ENCODE measurements around the gene LMTK2. TPM values are rescaled to one million over a fixed set of nuclear protein-coding genes. Genes with fewer than 3 reads are reported as not detected.

The LMTK2 gene
- total RNA-seq, 1 donor, result 26.4 TPM

DNA sequence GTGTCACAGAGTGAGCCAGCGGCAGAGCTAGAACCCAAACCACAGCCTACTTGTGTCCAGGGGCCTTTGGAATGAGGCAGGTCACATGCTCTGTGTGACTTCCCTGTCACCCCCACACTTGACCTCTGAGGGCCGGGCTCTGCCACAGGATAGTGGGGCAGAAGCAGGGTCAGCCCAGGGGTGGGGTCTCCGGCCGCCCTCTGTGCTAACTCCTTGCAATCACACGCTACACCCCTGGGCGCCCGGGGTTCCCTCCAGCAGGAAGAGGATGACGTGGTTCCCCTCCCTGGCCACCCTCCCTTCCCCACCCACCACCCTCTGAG lies 125.6 kb downstream of the LMTK2 start:
- H3K27me3 ChIP-seq (ENCODE audit: insufficient read depth, low read length), result no peaks in the 10 kb centered on the region
- H3K9me3 ChIP-seq (ENCODE audit: low read depth, low read length), result no peaks in the 10 kb centered on the region
- no peak overlapping the region for H3K4me3 ChIP-seq (ENCODE audit: low read length)
- no peaks in the 10 kb centered on the region for H3K4me1 ChIP-seq (ENCODE audit: insufficient read depth, low read length)

DNA sequence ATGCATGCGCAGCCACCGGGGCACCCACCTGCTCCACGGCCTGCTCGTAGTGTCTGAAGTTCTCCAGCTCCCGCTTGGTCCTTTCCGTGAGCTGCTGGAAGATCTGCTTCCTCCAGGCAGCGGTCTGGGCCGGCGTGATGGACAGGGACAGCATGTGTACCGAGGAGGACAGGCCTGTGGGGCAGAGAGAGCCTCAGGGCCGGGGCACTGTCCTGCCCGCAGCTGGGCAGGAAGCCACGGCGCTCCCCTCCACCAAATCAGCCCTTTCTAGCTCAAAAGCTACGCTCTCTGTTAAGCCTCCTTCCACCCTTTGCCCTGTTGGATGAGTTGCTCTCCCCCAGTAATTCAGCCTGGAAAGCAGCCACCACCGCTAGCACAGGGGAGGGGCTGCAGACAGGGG lies 126.1 kb downstream of the LMTK2 start:
- Histone ChIP-seq H3K4me1 (ENCODE audit: insufficient read depth, low read length) (no peaks in the 10 kb centered on the region), H3K9me3 (ENCODE audit: low read depth, low read length) (no peaks in the 10 kb centered on the region), H3K27me3 (ENCODE audit: insufficient read depth, low read length) (no peaks in the 10 kb centered on the region), H3K4me3 (ENCODE audit: low read length) (no peak overlapping the region)

DNA sequence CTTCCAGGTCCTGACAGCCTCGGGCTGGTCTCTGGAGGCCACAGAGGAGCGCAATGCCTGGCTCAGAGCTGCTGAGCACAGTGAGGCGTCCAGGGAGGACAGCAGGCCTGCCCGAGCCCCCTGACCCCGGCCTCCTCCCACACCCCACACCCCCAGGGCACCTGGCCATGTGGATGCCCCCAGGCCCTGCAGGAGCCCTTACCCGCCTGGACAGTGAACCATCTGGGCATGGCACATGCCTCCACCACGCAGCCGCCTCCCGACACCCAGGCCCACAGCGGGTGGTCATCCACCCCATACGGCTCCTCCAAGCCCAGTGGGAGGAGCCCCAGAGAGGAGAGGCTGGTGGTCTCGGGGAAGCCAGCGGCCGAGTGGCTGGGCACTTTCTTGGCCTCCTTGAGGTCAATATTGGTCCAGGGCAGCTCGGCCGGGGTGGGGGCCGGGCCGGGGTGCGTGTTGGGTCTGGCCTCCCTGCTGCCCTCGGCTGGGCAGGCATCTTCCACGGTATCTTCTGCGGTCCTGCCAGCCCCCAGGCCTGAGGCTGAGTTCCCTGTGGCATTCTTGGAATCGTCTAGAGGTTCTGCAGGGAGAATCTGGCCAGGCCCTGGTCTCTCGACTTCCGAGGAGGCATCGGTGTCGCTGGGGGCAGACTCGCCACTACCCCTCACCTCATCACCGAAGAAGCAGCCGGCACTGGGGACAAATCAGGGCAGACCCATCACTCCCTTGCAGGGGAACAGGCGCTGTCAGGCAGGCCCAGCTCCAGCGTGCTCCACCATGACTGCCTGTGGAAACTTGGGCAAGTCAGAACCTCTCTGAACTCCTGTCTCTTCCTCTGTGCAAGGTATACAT lies 126.8 kb downstream of the LMTK2 start:
- H3K4me1 ChIP-seq (ENCODE audit: insufficient read depth, low read length), result no peaks in the 10 kb centered on the region
- no peak overlapping the region for H3K4me3 ChIP-seq (ENCODE audit: low read length)
- no peaks in the 10 kb centered on the region for H3K9me3 ChIP-seq (ENCODE audit: low read depth, low read length)
- H3K27me3 ChIP-seq (ENCODE audit: insufficient read depth, low read length), result no peaks in the 10 kb centered on the region

DNA sequence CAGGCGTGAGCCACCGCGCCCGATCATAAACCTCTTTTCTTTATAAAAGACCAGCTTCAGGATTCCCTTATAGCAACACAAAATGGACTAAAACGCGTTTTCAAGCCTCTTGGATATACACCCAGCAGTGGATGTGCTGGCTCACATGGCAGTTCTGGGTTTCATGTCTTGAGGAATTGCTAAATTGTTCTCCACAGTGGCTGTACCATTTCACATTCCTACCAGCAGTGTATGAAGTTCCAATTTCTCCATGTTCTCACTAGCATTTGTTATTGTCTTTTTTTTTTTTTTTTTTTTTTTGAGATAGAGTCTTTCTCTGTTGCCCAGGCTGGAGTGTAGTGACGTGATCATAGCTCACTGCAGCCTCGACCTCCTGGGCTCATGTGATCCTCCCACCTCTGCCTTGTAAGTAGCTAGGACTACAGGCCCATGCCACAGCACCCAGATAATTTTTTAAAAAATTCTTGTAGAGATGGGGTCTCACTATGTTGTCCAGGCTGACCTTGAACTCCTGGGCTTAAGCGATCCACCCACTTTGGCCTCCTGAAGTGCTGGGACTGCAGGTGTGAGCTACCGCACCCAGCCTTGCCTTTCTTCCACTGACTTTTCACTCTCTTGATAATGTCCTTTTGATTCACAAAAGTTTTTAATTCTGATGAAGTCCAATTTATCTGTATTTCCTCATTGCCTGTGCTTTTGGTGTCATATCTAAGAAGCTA lies 127.9 kb downstream of the LMTK2 start:
- Histone ChIP-seq H3K4me1 (ENCODE audit: insufficient read depth, low read length) (no peaks in the 10 kb centered on the region), H3K27me3 (ENCODE audit: insufficient read depth, low read length) (no peaks in the 10 kb centered on the region), H3K4me3 (ENCODE audit: low read length) (no peak overlapping the region), H3K9me3 (ENCODE audit: low read depth, low read length) (no peaks in the 10 kb centered on the region)

DNA sequence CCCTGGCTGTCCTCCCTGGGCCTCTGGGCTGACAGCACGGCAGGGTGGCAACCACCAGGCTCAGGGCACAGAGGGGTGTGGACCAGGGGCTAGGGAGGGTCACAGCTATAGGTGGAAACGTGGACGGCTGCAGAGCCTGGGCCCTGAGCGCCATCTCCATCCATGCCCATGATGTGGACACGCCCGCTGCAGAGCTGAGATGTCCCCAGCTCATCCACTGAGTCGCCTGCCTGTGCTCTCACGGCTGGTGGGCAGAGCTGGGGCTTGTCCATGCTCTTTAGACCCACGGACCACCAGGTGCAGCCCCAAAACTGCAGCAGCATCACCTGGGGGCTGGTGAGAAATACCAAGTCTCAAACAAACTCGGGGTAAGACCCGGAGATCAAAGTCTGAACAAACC lies 129.2 kb downstream of the LMTK2 start:
- Histone ChIP-seq H3K9me3 (ENCODE audit: low read depth, low read length) (no peaks in the 10 kb centered on the region), H3K4me1 (ENCODE audit: insufficient read depth, low read length) (no peaks in the 10 kb centered on the region), H3K27me3 (ENCODE audit: insufficient read depth, low read length) (no peaks in the 10 kb centered on the region), H3K4me3 (ENCODE audit: low read length) (no peak overlapping the region)

DNA sequence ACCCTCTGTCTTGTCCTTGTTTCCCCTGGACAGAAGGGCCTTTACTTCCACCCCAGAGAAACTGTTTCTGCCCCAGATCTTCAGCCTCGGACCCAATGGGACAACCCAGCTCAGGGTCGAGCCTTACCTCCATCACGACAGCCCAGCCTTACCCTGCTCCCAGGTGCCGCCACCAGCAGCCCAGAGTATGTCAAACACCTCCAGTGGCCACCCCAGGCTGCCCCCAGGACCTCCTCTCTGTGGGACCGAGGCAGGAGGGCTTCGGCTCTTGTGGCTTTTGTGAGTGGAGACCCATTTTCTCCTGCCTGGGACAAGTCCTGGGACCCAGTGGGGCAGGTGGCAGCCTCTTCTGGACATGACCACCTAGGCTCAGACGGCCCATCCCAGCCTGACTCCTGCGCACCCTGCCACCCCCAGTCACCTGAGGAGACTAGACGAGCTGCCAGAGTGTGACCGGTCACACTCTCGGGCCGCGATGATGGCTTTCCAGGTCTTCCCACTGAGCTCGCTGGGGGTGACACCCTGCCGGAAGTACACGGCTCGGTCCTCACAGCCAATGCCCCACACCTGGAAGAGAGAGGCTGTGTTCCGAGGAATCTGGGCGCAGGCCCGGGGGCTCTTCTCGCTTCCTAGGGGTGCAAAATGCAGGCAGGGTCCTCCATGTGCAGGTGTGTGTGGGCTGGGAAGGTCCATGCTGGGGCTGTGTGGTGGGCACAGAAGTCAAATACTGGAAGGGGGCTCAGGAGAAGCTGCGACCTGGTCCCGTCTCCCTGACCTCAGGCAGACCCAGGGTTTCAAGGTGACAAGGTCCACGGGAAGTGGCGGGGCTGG lies 129.9 kb downstream of the LMTK2 start:
- Histone ChIP-seq H3K9me3 (ENCODE audit: low read depth, low read length) (no peaks in the 10 kb centered on the region), H3K4me1 (ENCODE audit: insufficient read depth, low read length) (no peaks in the 10 kb centered on the region), H3K4me3 (ENCODE audit: low read length) (no peak overlapping the region), H3K27me3 (ENCODE audit: insufficient read depth, low read length) (no peaks in the 10 kb centered on the region)

DNA sequence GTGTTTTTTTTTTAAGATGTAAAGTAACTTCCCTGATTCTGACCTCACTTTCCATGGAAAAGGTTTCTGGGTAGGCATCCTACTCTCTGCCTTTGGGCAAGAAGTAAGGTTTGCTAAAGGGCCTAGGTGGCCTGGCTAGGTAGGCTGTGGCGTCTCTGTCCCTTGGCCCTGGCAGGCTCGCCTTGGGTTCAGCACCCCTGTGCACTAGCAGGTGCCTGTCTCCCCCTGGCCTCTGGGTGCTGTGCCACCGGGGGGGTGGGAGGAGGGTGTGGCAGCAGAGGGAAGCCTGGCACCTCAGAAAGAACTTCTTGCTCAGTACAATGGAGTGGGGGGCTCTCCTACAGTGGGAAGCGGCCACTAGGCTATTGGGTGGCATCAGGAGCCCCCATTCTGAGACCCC lies 131.4 kb downstream of the LMTK2 start:
- Histone ChIP-seq H3K27me3 (ENCODE audit: insufficient read depth, low read length) (no peaks in the 10 kb centered on the region), H3K4me3 (ENCODE audit: low read length) (no peak overlapping the region), H3K4me1 (ENCODE audit: insufficient read depth, low read length) (no peaks in the 10 kb centered on the region), H3K9me3 (ENCODE audit: low read depth, low read length) (no peaks in the 10 kb centered on the region)

DNA sequence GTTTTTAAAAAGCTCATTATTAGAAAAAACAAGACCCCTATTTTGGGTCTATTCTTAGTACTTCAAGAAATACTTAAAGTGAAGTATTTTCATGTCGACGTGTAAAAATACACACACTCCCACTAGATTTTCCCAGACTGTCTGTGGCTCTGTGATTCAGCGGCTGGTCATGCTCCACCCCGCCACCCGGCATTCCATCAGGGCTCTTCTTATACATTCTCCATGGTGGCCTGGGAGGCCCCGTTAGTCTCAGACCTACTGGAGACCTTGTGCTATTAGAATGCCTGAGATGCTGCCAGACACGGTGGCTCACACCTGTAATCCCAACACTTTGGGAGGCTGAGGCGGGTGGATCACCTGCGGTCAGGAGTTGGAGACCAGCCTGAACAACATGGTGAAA lies 132.3 kb downstream of the LMTK2 start:
- Histone ChIP-seq H3K27me3 (ENCODE audit: insufficient read depth, low read length) (no peaks in the 10 kb centered on the region), H3K4me3 (ENCODE audit: low read length) (no peak overlapping the region), H3K9me3 (ENCODE audit: low read depth, low read length) (no peaks in the 10 kb centered on the region), H3K4me1 (ENCODE audit: insufficient read depth, low read length) (no peaks in the 10 kb centered on the region)

DNA sequence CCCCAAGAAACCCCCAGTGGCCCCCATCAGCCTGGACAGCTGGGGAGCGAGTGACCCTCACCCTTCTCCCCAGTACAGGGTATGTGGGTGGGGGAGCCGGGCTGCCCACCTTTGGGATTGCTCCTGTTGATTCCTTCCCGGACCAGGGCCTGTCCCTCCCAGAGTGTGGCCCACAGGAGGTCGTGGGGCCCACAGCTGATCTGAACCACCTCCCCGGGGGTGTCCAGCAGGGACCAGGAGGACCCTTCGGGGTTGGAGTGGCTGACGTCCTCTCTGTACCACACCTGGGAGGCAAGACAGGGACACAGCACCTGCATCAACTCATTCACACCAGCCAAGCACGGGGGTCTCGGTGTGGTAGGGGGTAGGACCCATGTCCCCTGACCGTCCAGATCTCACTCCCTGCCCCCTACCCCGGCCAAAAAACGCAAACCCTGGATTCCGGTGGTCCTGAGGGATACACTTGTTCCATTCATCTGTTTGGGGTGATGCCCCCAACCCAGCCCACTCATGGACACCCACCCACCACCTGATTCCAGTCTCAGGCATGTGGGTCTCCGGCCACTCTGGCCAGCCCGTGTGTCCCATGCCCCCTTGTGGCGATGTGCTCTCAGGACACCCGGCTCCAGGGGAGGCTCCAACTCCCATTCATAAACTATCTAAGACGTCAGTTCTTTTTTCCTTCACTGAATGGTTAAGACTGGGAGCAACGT lies 134.5 kb downstream of the LMTK2 start:
- H3K27me3 ChIP-seq (ENCODE audit: insufficient read depth, low read length), result no peaks in the 10 kb centered on the region
- H3K4me3 ChIP-seq (ENCODE audit: low read length), result no peak overlapping the region
- H3K4me1 ChIP-seq (ENCODE audit: insufficient read depth, low read length), result peaks cover 11% of the 10 kb centered on the region
- H3K9me3 ChIP-seq (ENCODE audit: low read depth, low read length), result no peaks in the 10 kb centered on the region

DNA sequence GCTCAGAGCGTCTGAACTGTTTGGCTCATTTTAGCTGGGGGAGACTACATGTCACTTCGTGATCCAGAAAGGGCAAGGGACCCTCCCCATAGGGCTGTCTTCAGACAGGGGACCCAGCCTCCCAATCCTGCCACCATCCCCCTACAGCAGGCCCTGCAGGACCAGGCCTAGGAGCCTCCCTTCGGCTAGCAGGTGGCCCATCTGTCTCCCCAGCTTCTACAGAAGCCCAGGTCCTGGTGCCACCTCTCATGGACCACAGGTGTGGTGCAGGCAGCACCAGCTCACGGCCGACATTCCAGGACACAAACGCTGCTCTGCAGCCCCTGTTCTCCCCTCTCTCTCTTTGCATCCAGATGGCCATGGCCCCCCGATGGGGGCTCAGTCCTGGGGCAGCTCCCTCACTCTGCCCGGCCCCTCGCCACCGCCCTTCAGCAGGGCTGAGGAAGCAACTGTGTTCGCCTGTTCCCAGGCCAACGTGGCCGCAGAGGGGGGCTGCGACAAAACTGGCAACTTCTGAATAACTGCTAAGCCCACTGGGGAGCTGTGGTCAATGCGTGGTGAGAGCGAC lies 135.1 kb downstream of the LMTK2 start:
- H3K27me3 ChIP-seq (ENCODE audit: insufficient read depth, low read length), result no peaks in the 10 kb centered on the region
- no peaks in the 10 kb centered on the region for H3K9me3 ChIP-seq (ENCODE audit: low read depth, low read length)
- no peak overlapping the region for H3K4me3 ChIP-seq (ENCODE audit: low read length)
- peaks cover 17% of the 10 kb centered on the region for H3K4me1 ChIP-seq (ENCODE audit: insufficient read depth, low read length)

DNA sequence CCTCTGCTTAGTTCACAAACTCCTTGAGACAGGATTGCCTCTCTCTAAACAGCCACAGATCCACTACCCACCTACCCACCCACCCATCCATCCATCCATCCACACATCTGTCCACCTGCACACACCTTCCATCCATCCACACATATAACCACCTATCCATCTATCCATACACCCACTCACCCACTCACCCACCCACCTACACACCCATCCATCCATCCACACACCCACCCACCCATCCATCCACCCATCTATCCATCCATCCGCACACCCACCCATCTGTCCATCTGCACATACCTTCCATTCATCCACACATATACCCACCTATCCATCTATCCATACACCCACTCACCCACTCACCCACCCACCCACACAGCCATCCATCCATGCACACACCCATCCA lies 135.7 kb downstream of the LMTK2 start:
- Histone ChIP-seq H3K27me3 (ENCODE audit: insufficient read depth, low read length) (no peaks in the 10 kb centered on the region), H3K9me3 (ENCODE audit: low read depth, low read length) (no peaks in the 10 kb centered on the region), H3K4me3 (ENCODE audit: low read length) (no peak overlapping the region), H3K4me1 (ENCODE audit: insufficient read depth, low read length) (peaks cover 18% of the 10 kb centered on the region)

DNA sequence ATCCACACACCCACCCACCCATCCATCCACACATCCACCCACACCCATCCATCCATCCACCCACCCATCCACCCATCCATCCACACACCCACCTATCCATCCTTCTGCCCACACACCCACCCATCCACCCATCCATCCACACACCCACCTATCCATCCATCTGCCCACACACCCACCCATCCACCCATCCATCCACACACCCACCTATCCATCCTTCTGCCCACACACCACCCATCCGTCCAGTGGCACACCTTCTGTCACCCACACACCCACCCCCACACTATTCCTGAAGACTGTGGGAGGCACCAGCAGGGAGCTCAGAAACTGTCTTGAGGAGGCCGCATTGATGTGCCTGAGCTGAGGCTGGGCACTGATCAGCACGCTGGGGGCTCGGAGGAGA lies 136.3 kb downstream of the LMTK2 start:
- Histone ChIP-seq H3K9me3 (ENCODE audit: low read depth, low read length) (no peaks in the 10 kb centered on the region), H3K27me3 (ENCODE audit: insufficient read depth, low read length) (no peaks in the 10 kb centered on the region), H3K4me1 (ENCODE audit: insufficient read depth, low read length) (peaks cover 24% of the 10 kb centered on the region), H3K4me3 (ENCODE audit: low read length) (no peak overlapping the region)

DNA sequence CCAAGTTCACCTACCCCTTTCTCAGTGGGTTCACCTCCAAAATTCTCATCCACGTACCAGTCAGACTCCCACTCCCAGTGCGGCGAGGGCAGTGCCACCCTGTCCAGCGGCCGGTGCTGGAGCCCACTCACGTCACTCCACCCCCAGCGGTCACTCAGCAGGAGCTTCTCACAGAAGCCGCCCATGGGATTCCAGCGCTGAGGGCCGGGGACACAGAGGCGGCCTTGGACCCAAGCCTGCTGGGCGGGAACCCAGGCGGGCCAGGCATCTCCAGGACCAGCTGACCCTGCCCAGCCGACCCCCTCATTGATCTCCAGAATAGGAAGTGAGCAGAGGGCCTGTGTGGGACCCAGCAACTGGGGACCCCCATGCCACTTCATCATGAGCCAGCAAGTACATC lies 138.2 kb downstream of the LMTK2 start:
- H3K27me3 ChIP-seq (ENCODE audit: insufficient read depth, low read length), result no peaks in the 10 kb centered on the region
- H3K4me3 ChIP-seq (ENCODE audit: low read length), result no peak overlapping the region
- peaks cover 44% of the 10 kb centered on the region for H3K4me1 ChIP-seq (ENCODE audit: insufficient read depth, low read length)

DNA sequence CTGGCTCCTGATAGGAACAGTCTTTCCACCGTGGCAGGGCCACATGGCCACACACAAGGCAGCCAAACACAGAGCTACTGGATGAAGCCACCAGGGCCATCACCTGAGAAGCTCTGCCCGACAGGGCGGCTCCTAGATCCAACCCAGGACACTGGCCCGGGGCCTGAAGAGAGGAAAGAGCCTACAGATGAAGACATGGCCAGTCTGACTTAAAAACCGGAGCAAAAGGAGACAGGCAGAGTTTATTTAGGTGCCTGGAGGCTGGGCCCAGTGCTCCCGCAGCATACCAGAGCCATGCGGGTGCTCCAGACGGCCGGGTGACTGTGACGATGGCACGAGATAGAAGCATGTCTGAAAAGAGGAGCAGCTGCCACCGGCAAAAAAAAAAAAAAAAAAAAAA lies 141.5 kb downstream of the LMTK2 start:
- no peaks in the 10 kb centered on the region for H3K27me3 ChIP-seq (ENCODE audit: insufficient read depth, low read length)
- no peak overlapping the region for H3K4me3 ChIP-seq (ENCODE audit: low read length)
- H3K4me1 ChIP-seq (ENCODE audit: insufficient read depth, low read length), result peaks cover 71% of the 10 kb centered on the region
- H3K9me3 ChIP-seq (ENCODE audit: low read depth, low read length), result no peaks in the 10 kb centered on the region

More for the DNA sequence above, 138.2 kb downstream of the LMTK2 start:
- H3K9me3 ChIP-seq (ENCODE audit: low read depth, low read length), result no peaks in the 10 kb centered on the region

Measured in mononuclear cell (primary cell).